OCI-LY3 (cell line): ENCODE measurements around the gene PARD3.

Source experiments
- EZH2phosphoT487 ChIP-seq: fragments of 200-600 bp; shearing (Covaris generic); IDR thresholded peaks from 2 replicates; pipeline ENCODE4 v1.6.1; 2018; ENCODE audit warnings: antibody characterized with exemption, mixed run types, low read depth
- TF ChIP-seq, protein P1 (sequence below): fragments of 200-600, 300-600 bp; sonication (generic); IDR thresholded peaks from 2 replicates; pipeline ENCODE4 v1.5.1; 2014; ENCODE audit warnings: antibody characterized with exemption, low read length, low read depth

DNA sequence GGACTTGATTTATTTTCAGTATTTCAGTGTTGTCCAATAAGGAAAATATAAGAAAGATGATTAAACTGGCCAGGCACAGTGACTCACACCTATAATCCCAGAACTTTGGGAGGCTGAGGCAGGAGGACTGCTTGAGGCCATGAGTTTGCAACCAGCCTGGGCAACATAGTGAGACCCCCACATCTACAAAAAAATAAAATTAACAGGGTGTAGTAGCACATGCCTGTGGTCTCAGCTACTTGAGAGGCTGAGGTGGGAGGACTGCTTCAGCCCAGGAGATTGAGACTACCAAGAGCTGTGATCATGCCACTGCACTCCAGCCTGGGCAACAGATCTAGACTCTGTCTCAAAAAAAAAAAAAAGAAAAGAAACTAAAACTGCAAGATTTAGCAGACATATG, 138.0 kb downstream of the PARD3 start:
- no peak for TF ChIP-seq EZH2phosphoT487
- TF ChIP-seq, protein P1, sequence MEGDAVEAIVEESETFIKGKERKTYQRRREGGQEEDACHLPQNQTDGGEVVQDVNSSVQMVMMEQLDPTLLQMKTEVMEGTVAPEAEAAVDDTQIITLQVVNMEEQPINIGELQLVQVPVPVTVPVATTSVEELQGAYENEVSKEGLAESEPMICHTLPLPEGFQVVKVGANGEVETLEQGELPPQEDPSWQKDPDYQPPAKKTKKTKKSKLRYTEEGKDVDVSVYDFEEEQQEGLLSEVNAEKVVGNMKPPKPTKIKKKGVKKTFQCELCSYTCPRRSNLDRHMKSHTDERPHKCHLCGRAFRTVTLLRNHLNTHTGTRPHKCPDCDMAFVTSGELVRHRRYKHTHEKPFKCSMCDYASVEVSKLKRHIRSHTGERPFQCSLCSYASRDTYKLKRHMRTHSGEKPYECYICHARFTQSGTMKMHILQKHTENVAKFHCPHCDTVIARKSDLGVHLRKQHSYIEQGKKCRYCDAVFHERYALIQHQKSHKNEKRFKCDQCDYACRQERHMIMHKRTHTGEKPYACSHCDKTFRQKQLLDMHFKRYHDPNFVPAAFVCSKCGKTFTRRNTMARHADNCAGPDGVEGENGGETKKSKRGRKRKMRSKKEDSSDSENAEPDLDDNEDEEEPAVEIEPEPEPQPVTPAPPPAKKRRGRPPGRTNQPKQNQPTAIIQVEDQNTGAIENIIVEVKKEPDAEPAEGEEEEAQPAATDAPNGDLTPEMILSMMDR, result no peak
